Measurements from ENCODE around the gene SLC29A3.

- no peak for TF ChIP-seq CTCF (IDR thresholded peaks at IDR 0.05)
- TF ChIP-seq POLR2A (IDR thresholded peaks at IDR 0.05) = no peak
Observed at GRCh38 chr10:71320592-71320991, 1.5 kb downstream of the SLC29A3 start.

Data from uterus (tissue), 2 donors.